K562 (cell line): ENCODE measurements around the gene MYO1A. TPM values are rescaled to one million over a fixed set of nuclear protein-coding genes. Genes with fewer than 3 reads are reported as not detected.

Source experiments
- ATAC-seq: fragments of 200-7000 bp; cut with Tn5 transposase; 3 replicates; pipeline ENCODE4 v1.9.1; 2020; ENCODE audit warnings: moderate library complexity
- BruUV-seq: library from RNA; stranded (reverse); fragments of 400-500 nt; replicated peaks from 2 replicates; lab custom pipeline; 2021; lab: Mats Ljungman, UMichigan
- CTCF ChIA-PET: fragments of 300-600 bp; formaldehyde crosslinking; extraction: SDS; loops from one replicate; lab custom pipeline; 2021; ENCODE audit warnings: low intra/inter-chr PET ratio; lab: Yijun Ruan, JAX
- POLR2A ChIA-PET: fragments of 300-600, 350-650 bp; sonication (Branson Sonifier 250); formaldehyde crosslinking; extraction: SDS; loops from one replicate; lab custom pipeline; 2021; ENCODE audit warnings: antibody characterized with exemption, inconsistent platforms; lab: Yijun Ruan, JAX
- DNase-seq, 4 experiments: peaks; one replicate each; pipeline versions ENCODE4 v3.0.0 to v3.0.0-alpha.2; 2011 to 2018; ENCODE audit warnings: low spot score in 3 of 4, mixed read lengths in 3 of 4; ENCODE audit errors: extremely low read depth in 1 of 4
- FAIRE-seq: peaks from 2 replicates; lab custom pipeline; 2011; peaks lifted over from hg19 to GRCh38; lab: Jason Lieb, UNC
- H2AFZ ChIP-seq: 2 replicates; pipeline ENCODE4 v1.6.0; 2011; ENCODE audit warnings: low read depth, low read length, control low read depth, inconsistent platforms
- H3K27ac ChIP-seq: fragments of 200-600 bp; 3 replicates; pipeline ENCODE4 v1.8.0; 2011; ENCODE audit warnings: low read depth, mild to moderate bottlenecking, control low read depth, inconsistent platforms, low read length, moderate library complexity, mixed read lengths; ENCODE audit errors: extremely low read depth
- H3K27me3 ChIP-seq, 2 experiments: fragments of 300-600 bp in 1 of 2; 2 replicates in 1 of 2; 3 replicates in 1 of 2; pipeline versions ENCODE4 v1.6.0 to v1.8.0; 2011; ENCODE audit warnings: inconsistent platforms in 2 of 2, low read length in 2 of 2, mild to moderate bottlenecking in 1 of 2, mixed read lengths in 1 of 2, moderate library complexity in 1 of 2; ENCODE audit not compliant: control insufficient read depth in 2 of 2, insufficient read depth in 2 of 2
- H3K36me3 ChIP-seq: fragments of 300-600 bp; 3 replicates; pipeline ENCODE4 v1.8.0; 2011; ENCODE audit warnings: mild to moderate bottlenecking, low read length, inconsistent platforms; ENCODE audit not compliant: control insufficient read depth, insufficient read depth
- H3K4me1 ChIP-seq, 2 experiments: fragments of 200-600 bp in 1 of 2; replicated peaks in 1 of 2; 2 replicates in 1 of 2; 3 replicates in 1 of 2; pipeline versions ENCODE4 v1.5.1 to v1.8.0; 2011; ENCODE audit warnings: inconsistent platforms in 2 of 2, low read length in 2 of 2, mild to moderate bottlenecking in 1 of 2, mixed read lengths in 1 of 2, moderate library complexity in 1 of 2; ENCODE audit not compliant: control insufficient read depth in 2 of 2, insufficient read depth in 2 of 2
- H3K4me2 ChIP-seq: 2 replicates; pipeline ENCODE4 v1.6.1; 2011; ENCODE audit warnings: low read length, control low read depth, inconsistent platforms, mixed read lengths; ENCODE audit not compliant: insufficient read depth
- H3K4me3 ChIP-seq: fragments of 200-600 bp; sonication (generic), shearing (Covaris generic); 2 replicates; pipeline ENCODE4 v1.5.1; 2016; ENCODE audit warnings: control low read depth, inconsistent platforms
- H3K79me2 ChIP-seq: fragments of 200-600 bp; 3 replicates; pipeline ENCODE4 v1.8.0; 2011; ENCODE audit warnings: low read length, inconsistent platforms; ENCODE audit not compliant: control insufficient read depth, insufficient read depth
- H3K9ac ChIP-seq, 2 experiments: 2 replicates each; pipeline versions ENCODE4 v1.6.0 to v1.6.1; 2011; ENCODE audit warnings: low read depth in 2 of 2, low read length in 2 of 2, control low read depth in 1 of 2, inconsistent platforms in 1 of 2, mild to moderate bottlenecking in 1 of 2, mixed read lengths in 1 of 2; ENCODE audit not compliant: insufficient read depth in 1 of 2
- H3K9me1 ChIP-seq: one replicate; pipeline ENCODE4 v1.6.0; 2011; ENCODE audit warnings: inconsistent platforms, mild to moderate bottlenecking, low read length, moderate library complexity; ENCODE audit not compliant: control insufficient read depth, insufficient read depth
- H3K9me3 ChIP-seq: replicated peaks from 2 replicates; pipeline ENCODE4 v1.5.1; 2011; ENCODE audit warnings: low read depth, low read length, inconsistent platforms; ENCODE audit not compliant: control insufficient read depth, insufficient read depth
- H4K20me1 ChIP-seq: replicated peaks from 2 replicates; pipeline ENCODE4 v1.6.1; 2011; ENCODE audit warnings: low read length, inconsistent platforms, mixed read lengths; ENCODE audit not compliant: control insufficient read depth, insufficient read depth
- CBFA2T2 ChIP-seq: fragments of 450-650 bp; conservative IDR thresholded peaks from 2 replicates; pipeline ENCODE4 v1.6.1; 2017; ENCODE audit warnings: mild to moderate bottlenecking
- CCNT2 ChIP-seq: IDR thresholded peaks from 2 replicates; pipeline ENCODE4 v1.6.1; 2011; ENCODE audit warnings: borderline replicate concordance, low read depth, mild to moderate bottlenecking, moderate library complexity, mixed read lengths, low read length; ENCODE audit not compliant: insufficient read length; ENCODE audit errors: extremely low read depth
- LARP7 ChIP-seq: fragments of 450-650 bp; IDR thresholded peaks from 2 replicates; pipeline ENCODE4 v1.6.1; 2016
- PHB2 ChIP-seq: fragments of 450-650 bp; IDR thresholded peaks from 2 replicates; pipeline ENCODE4 v1.6.1; 2017; ENCODE audit warnings: low read depth
- SMAD2 ChIP-seq: fragments of 150-350 bp; IDR thresholded peaks from 2 replicates; pipeline ENCODE4 v1.6.1; 2014; ENCODE audit warnings: low read depth, mild to moderate bottlenecking, low read length
- SMARCA4 ChIP-seq: fragments of 450-650 bp; IDR thresholded peaks from 2 replicates; pipeline ENCODE4 v1.6.1; 2016
- SOX6 ChIP-seq: fragments of 450-650 bp; IDR thresholded peaks from 2 replicates; pipeline ENCODE4 v1.6.1; 2014; ENCODE audit warnings: mild to moderate bottlenecking
- ZNF212 ChIP-seq: fragments of 450-650 bp; formaldehyde crosslinking; IDR thresholded peaks from 2 replicates; pipeline ENCODE4 v1.4.0; 2020; ENCODE audit warnings: mild to moderate bottlenecking
- ZNF224 ChIP-seq: sonication (generic); formaldehyde crosslinking; IDR thresholded peaks from 2 replicates; pipeline ENCODE4 v1.8.0; 2022; ENCODE audit warnings: mild to moderate bottlenecking, missing genetic modification reagents
- ZNF561 ChIP-seq: fragments of 450-650 bp; formaldehyde crosslinking; conservative IDR thresholded peaks from 2 replicates; pipeline ENCODE4 v1.4.0; 2020; ENCODE audit warnings: mild to moderate bottlenecking, moderate library complexity
- ZNF586 ChIP-seq: fragments of 450-650 bp; formaldehyde crosslinking; conservative IDR thresholded peaks from 2 replicates; pipeline ENCODE4 v1.4.0; 2020; ENCODE audit warnings: mild to moderate bottlenecking, moderate library complexity
- ZSCAN29 ChIP-seq: fragments of 450-650 bp; IDR thresholded peaks from 2 replicates; pipeline ENCODE4 v1.6.1; 2017
- WGBS: fragments of 100-300 bp; shearing (Covaris generic); methylation state at CpG from one replicate; pipeline ENCODE4 v1.1.6; 2016; ENCODE audit warnings: low coverage, mixed read lengths; ENCODE audit not compliant: insufficient coverage; ENCODE audit errors: missing lambda C conversion rate; 5-methylcytosine and 5-hydroxymethylcytosine counted together
- in situ Hi-C: fragments of 300-500 bp; cut with MboI; formaldehyde crosslinking; loops from 4 replicates; pipeline ENCODE4 v1.15.0; 2018; ENCODE audit warnings: inconsistent platforms, mixed read lengths
- intact Hi-C: fragments of 100-400 bp; cut with micrococcal nuclease; formaldehyde crosslinking; loops from 2 replicates; pipeline ENCODE4 v1.14.2; 2022
- polyA plus RNA-seq, 8 experiments: library from polyadenylated mRNA; depleted of rRNA in 4 of 8; stranded (reverse) in 5 of 8; unstranded in 3 of 8; fragments of >200 nt; fragmentation: Nextera tagmentation in 2 of 8; fragmentation: Illumina TruSeq in 1 of 8; extraction: Ambion mirVana in 2 of 8; extraction: Trizol in 1 of 8; gene quantifications; 2 replicates each; pipeline versions ENCODE4 v1.2.1 to v1.2.3, GENCODE V29; 2011 to 2014; ENCODE audit warnings: inconsistent platforms in 1 of 8, missing spikeins in 1 of 8
- total RNA-seq, 7 experiments: library from RNA; depleted of rRNA in 6 of 7; stranded (reverse); fragments of >200 nt in 6 of 7; fragmentation: Illumina TruSeq in 2 of 7; extraction: Trizol in 2 of 7; gene quantifications; 2 replicates each; pipeline versions ENCODE4 v1.2.1 to v1.2.3, GENCODE V29; 2011 to 2021; ENCODE audit warnings: low replicate concordance in 1 of 7
- TF ChIP-seq, protein P1 (sequence below): sonication (generic); formaldehyde crosslinking; IDR thresholded peaks from 2 replicates; pipeline ENCODE4 v1.8.0; 2022; ENCODE audit warnings: mild to moderate bottlenecking, missing genetic modification reagents
- TF ChIP-seq, protein P2 (sequence below): fragments of 450-650 bp; IDR thresholded peaks from 2 replicates; pipeline ENCODE4 v1.6.1; 2017; ENCODE audit warnings: mild to moderate bottlenecking, moderate library complexity
- TF ChIP-seq, protein P3 (sequence below): sonication (generic); formaldehyde crosslinking; IDR thresholded peaks from 2 replicates; pipeline ENCODE4 v1.9.0; 2022; ENCODE audit warnings: mild to moderate bottlenecking, missing genetic modification reagents

MYO1A gene
- total and polyA plus RNA-seq, 9 of the 15 experiments (the other 6 are each of a cell fraction or from before 2014, with no cell fraction given): 0.03 to 0.29 (median 0.14) TPM; not detected in 2

DNA sequence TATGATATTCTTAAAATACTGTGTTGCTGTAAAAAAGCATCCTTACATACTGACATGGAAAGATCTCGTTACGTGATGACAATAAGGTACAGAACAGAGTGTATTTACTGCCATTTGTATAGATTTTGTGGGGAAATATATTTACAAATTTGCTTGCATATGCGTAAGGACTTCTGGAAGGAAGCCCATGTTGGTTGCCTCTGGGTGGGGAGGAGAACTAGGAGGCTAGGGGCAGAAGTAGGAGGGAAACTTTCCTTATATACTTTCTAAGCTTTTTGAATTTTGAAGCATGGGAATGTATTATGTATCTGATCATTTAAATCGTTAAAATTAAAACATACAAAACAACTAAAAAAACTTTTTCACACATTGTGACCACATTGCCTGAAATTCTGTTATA is 9.7 kb downstream of the MYO1A start (continued):
- TF ChIP-seq, protein P1, sequence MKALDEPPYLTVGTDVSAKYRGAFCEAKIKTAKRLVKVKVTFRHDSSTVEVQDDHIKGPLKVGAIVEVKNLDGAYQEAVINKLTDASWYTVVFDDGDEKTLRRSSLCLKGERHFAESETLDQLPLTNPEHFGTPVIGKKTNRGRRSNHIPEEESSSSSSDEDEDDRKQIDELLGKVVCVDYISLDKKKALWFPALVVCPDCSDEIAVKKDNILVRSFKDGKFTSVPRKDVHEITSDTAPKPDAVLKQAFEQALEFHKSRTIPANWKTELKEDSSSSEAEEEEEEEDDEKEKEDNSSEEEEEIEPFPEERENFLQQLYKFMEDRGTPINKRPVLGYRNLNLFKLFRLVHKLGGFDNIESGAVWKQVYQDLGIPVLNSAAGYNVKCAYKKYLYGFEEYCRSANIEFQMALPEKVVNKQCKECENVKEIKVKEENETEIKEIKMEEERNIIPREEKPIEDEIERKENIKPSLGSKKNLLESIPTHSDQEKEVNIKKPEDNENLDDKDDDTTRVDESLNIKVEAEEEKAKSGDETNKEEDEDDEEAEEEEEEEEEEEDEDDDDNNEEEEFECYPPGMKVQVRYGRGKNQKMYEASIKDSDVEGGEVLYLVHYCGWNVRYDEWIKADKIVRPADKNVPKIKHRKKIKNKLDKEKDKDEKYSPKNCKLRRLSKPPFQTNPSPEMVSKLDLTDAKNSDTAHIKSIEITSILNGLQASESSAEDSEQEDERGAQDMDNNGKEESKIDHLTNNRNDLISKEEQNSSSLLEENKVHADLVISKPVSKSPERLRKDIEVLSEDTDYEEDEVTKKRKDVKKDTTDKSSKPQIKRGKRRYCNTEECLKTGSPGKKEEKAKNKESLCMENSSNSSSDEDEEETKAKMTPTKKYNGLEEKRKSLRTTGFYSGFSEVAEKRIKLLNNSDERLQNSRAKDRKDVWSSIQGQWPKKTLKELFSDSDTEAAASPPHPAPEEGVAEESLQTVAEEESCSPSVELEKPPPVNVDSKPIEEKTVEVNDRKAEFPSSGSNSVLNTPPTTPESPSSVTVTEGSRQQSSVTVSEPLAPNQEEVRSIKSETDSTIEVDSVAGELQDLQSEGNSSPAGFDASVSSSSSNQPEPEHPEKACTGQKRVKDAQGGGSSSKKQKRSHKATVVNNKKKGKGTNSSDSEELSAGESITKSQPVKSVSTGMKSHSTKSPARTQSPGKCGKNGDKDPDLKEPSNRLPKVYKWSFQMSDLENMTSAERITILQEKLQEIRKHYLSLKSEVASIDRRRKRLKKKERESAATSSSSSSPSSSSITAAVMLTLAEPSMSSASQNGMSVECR (CRISPR knock-in tag): no peak

DNA sequence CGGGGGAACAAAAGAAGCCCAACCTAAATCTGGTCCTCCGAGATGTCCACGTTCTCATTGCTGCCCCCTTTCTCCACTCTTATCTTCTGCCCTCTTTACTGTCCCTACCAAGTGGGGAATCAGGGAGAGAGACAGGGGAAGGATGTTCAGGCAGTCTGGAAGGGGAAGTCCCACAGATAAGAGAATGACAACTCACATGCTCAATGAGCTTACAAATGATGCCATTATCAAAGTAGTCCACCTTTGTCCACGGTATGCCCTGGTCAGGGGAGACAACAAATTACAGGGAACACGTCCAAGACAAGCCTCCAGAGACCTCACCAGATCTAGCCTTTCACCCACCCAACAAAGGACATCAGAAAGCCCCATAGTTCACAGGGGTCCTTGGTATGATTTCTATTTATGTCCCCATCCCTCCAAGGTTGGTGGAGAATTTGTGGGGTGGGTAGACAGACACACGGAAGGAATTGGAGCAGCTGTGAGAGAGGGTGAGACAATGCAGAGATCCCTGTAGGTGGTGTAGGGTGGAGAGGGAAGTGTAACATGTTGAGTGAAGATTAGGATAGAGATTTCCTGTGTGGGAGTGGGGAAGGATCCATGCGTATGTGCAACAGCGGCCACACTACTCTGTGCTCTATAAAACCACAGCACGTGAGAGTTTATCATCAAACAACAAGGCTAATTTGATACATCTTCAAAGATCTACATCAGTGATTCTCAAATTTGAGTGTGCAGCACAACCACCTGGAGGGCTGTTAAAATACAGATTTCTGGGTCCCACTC is 10.7 kb downstream of the MYO1A start:
- H3K27me3 ChIP-seq: peaks cover 11 to 13% of the 10 kb centered on the region in 2 experiments; a peak in 4 of 5 replicates
- peak; percentile 79 for ATAC-seq
- no peaks in the 10 kb centered on the region for H3K79me2 ChIP-seq
- peak; percentile 35 to 76 (median 52) for DNase-seq
- no TSS peak for BruUV-seq
- no peak overlapping the region for H2AFZ ChIP-seq
- H4K20me1 ChIP-seq: peaks cover 5% of the 10 kb centered on the region; the same call in 1 of the 2 replicates
- peak overlapping the region in 1 of 2 experiments; percentile 38; a peak in 1 of 4 replicates for H3K9ac ChIP-seq
- H3K36me3 ChIP-seq: no peaks in the 10 kb centered on the region
- peaks cover 7% of the 10 kb centered on the region for H3K9me1 ChIP-seq
- in situ Hi-C loops (no loop called here), intact Hi-C loops (no loop called here)
- CTCF ChIA-PET: no interaction called here
- POLR2A ChIA-PET: interaction anchor here (0.7 to 1.0 kb wide), 4 partner anchors 11 to 362 kb away, joined by 3 to 8 read pairs (median 4); no protein-coding TSS in a partner anchor
- peak overlapping the region; percentile 46 for H3K4me2 ChIP-seq
- no peak overlapping the region for H3K27ac ChIP-seq
- H3K4me1 ChIP-seq: peaks cover 15% of the 10 kb centered on the region in 2 experiments
- 2% methylated on average over 9 of the region's 9 CpGs for WGBS
- FAIRE-seq: peak; percentile 82
- no peak overlapping the region for H3K4me3 ChIP-seq
- no peaks in the 10 kb centered on the region for H3K9me3 ChIP-seq
- TF ChIP-seq, protein P2, sequence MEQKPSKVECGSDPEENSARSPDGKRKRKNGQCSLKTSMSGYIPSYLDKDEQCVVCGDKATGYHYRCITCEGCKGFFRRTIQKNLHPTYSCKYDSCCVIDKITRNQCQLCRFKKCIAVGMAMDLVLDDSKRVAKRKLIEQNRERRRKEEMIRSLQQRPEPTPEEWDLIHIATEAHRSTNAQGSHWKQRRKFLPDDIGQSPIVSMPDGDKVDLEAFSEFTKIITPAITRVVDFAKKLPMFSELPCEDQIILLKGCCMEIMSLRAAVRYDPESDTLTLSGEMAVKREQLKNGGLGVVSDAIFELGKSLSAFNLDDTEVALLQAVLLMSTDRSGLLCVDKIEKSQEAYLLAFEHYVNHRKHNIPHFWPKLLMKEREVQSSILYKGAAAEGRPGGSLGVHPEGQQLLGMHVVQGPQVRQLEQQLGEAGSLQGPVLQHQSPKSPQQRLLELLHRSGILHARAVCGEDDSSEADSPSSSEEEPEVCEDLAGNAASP: no peak
- TF ChIP-seq, protein P3, sequence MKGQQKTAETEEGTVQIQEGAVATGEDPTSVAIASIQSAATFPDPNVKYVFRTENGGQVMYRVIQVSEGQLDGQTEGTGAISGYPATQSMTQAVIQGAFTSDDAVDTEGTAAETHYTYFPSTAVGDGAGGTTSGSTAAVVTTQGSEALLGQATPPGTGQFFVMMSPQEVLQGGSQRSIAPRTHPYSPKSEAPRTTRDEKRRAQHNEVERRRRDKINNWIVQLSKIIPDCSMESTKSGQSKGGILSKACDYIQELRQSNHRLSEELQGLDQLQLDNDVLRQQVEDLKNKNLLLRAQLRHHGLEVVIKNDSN (CRISPR knock-in tag): no peak
- TF ChIP-seq LARP7: no peak
- TF ChIP-seq ZNF224 (CRISPR knock-in tag): no peak
- TF ChIP-seq CBFA2T2: peak; percentile 93
- TF ChIP-seq SMARCA4: peak; percentile 77; the same call in 1 of the 2 replicates
- no peak for TF ChIP-seq CCNT2
- peak; percentile 33; the same call in 1 of the 2 replicates for TF ChIP-seq PHB2
- no peak for TF ChIP-seq ZSCAN29
- no peak for TF ChIP-seq ZNF561 (CRISPR knock-in tag)
- TF ChIP-seq ZNF586 (CRISPR knock-in tag): no peak
- peak; percentile 47 for TF ChIP-seq SOX6
- TF ChIP-seq SMAD2: no peak
- no peak for TF ChIP-seq ZNF212 (CRISPR knock-in tag)
